ENCODE measurements around the gene ABHD17B. TPM values are rescaled to one million over a fixed set of nuclear protein-coding genes. Genes with fewer than 3 reads are reported as not detected.

The ABHD17B gene
- total and polyA plus RNA-seq, 4 donors = 5.2 to 17.7 (median 10.1) TPM

DNA sequence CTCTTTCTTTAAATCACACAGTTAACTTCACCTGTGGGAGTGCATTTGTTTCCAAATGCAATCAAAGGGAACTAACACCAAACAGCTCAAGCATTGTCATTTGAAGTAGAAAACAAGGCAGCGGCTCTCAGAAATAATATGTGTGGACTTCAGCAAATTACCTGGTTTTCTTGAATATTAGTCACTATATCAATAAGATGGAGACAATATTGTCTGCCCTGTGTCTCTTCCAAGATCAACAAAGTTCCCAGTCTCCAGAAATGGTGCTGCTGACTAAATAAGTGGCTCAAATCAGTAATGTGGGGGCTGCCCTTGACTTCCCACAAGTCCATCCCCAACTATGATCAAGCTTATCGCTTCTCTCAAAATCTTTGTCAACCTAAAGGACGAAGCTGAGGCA lies 89.6 kb downstream of the ABHD17B start:
- Histone ChIP-seq H3K27ac (ENCODE audit: low read depth in 1 of 2, low read length in 2 of 2) (no peak overlapping the region), H3K36me3 (ENCODE audit: control insufficient read depth in 4 of 4, insufficient read depth in 3 of 4, low read depth in 1 of 4, low read length in 3 of 4) (no peaks in the 10 kb centered on the region), H3K9me3 (ENCODE audit: control insufficient read depth in 4 of 4, low read length in 3 of 4) (no peaks in the 10 kb centered on the region), H3K9ac (ENCODE audit: low read depth in 1 of 2, low read length in 2 of 2) (no peak overlapping the region), H3K27me3 (ENCODE audit: control insufficient read depth in 4 of 4, insufficient read depth in 4 of 4, low read length in 3 of 4) (no peaks in the 10 kb centered on the region), H3K4me3 (ENCODE audit: low read depth in 1 of 3, low read length in 3 of 3) (no peak overlapping the region), H3K4me1 (ENCODE audit: control insufficient read depth in 4 of 4, insufficient read depth in 4 of 4, low read length in 3 of 4) (peaks cover 0 to 4% (median 0%) of the 10 kb centered on the region in 4 donors)
- 93% methylated on average over 3 of the region's 3 CpGs for WGBS
- no peak for DNase-seq (ENCODE audit: low spot score)
- TF ChIP-seq EGR1 (IDR thresholded peaks at IDR 0.05; ENCODE audit: low read depth in 2 of 2) (no peak), YY1 (IDR thresholded peaks at IDR 0.05) (no peak), GABPA (IDR thresholded peaks at IDR 0.05 in 1 of 2, conservative IDR thresholded peaks at IDR 0.05 in 1 of 2) (no peak), HNF4G (IDR thresholded peaks at IDR 0.05) (no peak), TAF1 (conservative IDR thresholded peaks at IDR 0.05) (no peak), RAD21 (IDR thresholded peaks at IDR 0.05) (no peak), FOXA1 (IDR thresholded peaks at IDR 0.05) (no peak), RXRA (IDR thresholded peaks at IDR 0.05) (no peak), HNF4A (conservative IDR thresholded peaks at IDR 0.05) (no peak), NR2F2 (IDR thresholded peaks at IDR 0.05) (no peak), SP1 (IDR thresholded peaks at IDR 0.05) (no peak)
- TF ChIP-seq, protein P1, sequence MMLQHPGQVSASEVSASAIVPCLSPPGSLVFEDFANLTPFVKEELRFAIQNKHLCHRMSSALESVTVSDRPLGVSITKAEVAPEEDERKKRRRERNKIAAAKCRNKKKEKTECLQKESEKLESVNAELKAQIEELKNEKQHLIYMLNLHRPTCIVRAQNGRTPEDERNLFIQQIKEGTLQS (IDR thresholded peaks at IDR 0.05) = no peak

DNA sequence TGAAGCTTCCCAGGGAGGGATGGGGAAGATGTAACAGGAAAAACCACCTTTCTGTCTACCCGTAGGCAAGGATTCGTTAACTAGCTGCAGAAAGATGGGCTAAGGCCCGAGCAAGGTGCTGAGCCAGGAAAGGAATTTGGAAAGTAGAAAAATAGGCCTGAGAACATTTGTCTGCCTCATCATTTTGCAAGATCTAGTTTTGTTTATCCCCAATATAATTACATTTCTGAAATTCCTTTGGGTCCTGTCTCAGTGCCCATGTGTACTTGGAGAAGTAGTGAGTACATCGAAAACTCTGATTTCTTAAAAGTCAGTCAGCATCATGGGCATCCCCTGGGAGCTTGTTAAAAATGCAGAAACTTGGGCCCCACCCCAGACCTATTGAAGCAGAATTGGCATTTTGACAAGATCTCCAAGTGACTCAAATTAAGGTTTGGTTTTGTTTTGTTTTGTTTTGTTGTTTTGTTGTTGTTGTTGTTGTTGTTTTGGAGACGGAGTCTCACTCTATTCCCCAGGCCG lies 90.5 kb downstream of the ABHD17B start:
- no peaks in the 10 kb centered on the region for H3K9me3 ChIP-seq (ENCODE audit: control insufficient read depth in 4 of 4, low read length in 3 of 4)
- no peak overlapping the region for H3K4me3 ChIP-seq (ENCODE audit: low read depth in 1 of 3, low read length in 3 of 3)
- no peaks in the 10 kb centered on the region for H3K36me3 ChIP-seq (ENCODE audit: control insufficient read depth in 4 of 4, insufficient read depth in 3 of 4, low read depth in 1 of 4, low read length in 3 of 4)
- no peak for DNase-seq (ENCODE audit: low spot score)
- peaks cover 0 to 4% (median 0%) of the 10 kb centered on the region in 4 donors for H3K4me1 ChIP-seq (ENCODE audit: control insufficient read depth in 4 of 4, insufficient read depth in 4 of 4, low read length in 3 of 4)
- no peaks in the 10 kb centered on the region for H3K27me3 ChIP-seq (ENCODE audit: control insufficient read depth in 4 of 4, insufficient read depth in 4 of 4, low read length in 3 of 4)
- no peak overlapping the region for H3K27ac ChIP-seq (ENCODE audit: low read depth in 1 of 2, low read length in 2 of 2)
- no peak overlapping the region for H3K9ac ChIP-seq (ENCODE audit: low read depth in 1 of 2, low read length in 2 of 2)
- WGBS = 78% methylated on average over 6 of the region's 6 CpGs
- TF ChIP-seq FOXA2 (IDR thresholded peaks at IDR 0.05) = no peak
- no peak for TF ChIP-seq RXRA (IDR thresholded peaks at IDR 0.05)
- no peak for TF ChIP-seq FOXA1 (IDR thresholded peaks at IDR 0.05)
- TF ChIP-seq RAD21 (IDR thresholded peaks at IDR 0.05) = no peak
- TF ChIP-seq, protein P2, sequence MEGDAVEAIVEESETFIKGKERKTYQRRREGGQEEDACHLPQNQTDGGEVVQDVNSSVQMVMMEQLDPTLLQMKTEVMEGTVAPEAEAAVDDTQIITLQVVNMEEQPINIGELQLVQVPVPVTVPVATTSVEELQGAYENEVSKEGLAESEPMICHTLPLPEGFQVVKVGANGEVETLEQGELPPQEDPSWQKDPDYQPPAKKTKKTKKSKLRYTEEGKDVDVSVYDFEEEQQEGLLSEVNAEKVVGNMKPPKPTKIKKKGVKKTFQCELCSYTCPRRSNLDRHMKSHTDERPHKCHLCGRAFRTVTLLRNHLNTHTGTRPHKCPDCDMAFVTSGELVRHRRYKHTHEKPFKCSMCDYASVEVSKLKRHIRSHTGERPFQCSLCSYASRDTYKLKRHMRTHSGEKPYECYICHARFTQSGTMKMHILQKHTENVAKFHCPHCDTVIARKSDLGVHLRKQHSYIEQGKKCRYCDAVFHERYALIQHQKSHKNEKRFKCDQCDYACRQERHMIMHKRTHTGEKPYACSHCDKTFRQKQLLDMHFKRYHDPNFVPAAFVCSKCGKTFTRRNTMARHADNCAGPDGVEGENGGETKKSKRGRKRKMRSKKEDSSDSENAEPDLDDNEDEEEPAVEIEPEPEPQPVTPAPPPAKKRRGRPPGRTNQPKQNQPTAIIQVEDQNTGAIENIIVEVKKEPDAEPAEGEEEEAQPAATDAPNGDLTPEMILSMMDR (IDR thresholded peaks at IDR 0.05; ENCODE audit: low read depth, low read length, missing input control) = no peak
- no peak for TF ChIP-seq TAF1 (conservative IDR thresholded peaks at IDR 0.05)
- TF ChIP-seq EGR1 (IDR thresholded peaks at IDR 0.05; ENCODE audit: low read depth in 2 of 2) = no peak
- TF ChIP-seq, protein P3, sequence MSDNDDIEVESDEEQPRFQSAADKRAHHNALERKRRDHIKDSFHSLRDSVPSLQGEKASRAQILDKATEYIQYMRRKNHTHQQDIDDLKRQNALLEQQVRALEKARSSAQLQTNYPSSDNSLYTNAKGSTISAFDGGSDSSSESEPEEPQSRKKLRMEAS (IDR thresholded peaks at IDR 0.05) = no peak
- no peak for TF ChIP-seq HNF4G (IDR thresholded peaks at IDR 0.05)
- TF ChIP-seq, protein P4, sequence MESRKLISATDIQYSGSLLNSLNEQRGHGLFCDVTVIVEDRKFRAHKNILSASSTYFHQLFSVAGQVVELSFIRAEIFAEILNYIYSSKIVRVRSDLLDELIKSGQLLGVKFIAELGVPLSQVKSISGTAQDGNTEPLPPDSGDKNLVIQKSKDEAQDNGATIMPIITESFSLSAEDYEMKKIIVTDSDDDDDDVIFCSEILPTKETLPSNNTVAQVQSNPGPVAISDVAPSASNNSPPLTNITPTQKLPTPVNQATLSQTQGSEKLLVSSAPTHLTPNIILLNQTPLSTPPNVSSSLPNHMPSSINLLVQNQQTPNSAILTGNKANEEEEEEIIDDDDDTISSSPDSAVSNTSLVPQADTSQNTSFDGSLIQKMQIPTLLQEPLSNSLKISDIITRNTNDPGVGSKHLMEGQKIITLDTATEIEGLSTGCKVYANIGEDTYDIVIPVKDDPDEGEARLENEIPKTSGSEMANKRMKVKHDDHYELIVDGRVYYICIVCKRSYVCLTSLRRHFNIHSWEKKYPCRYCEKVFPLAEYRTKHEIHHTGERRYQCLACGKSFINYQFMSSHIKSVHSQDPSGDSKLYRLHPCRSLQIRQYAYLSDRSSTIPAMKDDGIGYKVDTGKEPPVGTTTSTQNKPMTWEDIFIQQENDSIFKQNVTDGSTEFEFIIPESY (IDR thresholded peaks at IDR 0.05) = no peak
- no peak for TF ChIP-seq HNF4A (conservative IDR thresholded peaks at IDR 0.05)
